ENCODE measurements around the gene ARL6IP1. TPM values are rescaled to one million over a fixed set of nuclear protein-coding genes. Genes with fewer than 3 reads are reported as not detected.
"Not testable (repeated sequence)": the region's sequence is repeated elsewhere in the genome, so short reads cannot be mapped to it uniquely, and the experiment has no call there.

The ARL6IP1 gene
- total RNA-seq, 1 donor = 240 TPM

GRCh38 chr16:18782697-18783429 lies 18.5 kb downstream of the ARL6IP1 start:
- no peak overlapping the region for H3K4me3 ChIP-seq (ENCODE audit: low read depth, low read length)
- TF ChIP-seq CTCF (IDR thresholded peaks at IDR 0.05; ENCODE audit: insufficient read depth, low read length) = no peak
- DNase-seq (ENCODE audit: low read depth) = no peak

GRCh38 chr16:18781232-18781631 lies 20.1 kb downstream of the ARL6IP1 start:
- H3K4me3 ChIP-seq (ENCODE audit: low read depth, low read length); DNase-seq (ENCODE audit: low read depth): not testable (repeated sequence)

- not testable (repeated sequence) for DNase-seq (ENCODE audit: low read depth); H3K4me3 ChIP-seq (ENCODE audit: low read depth, low read length)
Measured at GRCh38 chr16:18780460-18781026, 20.8 kb downstream of the ARL6IP1 start.

- not testable (repeated sequence) for DNase-seq (ENCODE audit: low read depth); H3K4me3 ChIP-seq (ENCODE audit: low read depth, low read length)
Measured at GRCh38 chr16:18777664-18778063, 23.7 kb downstream of the ARL6IP1 start.

GRCh38 chr16:18776334-18776733 lies 25.0 kb downstream of the ARL6IP1 start:
- not testable (repeated sequence) for H3K4me3 ChIP-seq (ENCODE audit: low read depth, low read length); DNase-seq (ENCODE audit: low read depth)

GRCh38 chr16:18774651-18775050 lies 26.7 kb downstream of the ARL6IP1 start:
- not testable (repeated sequence) for DNase-seq (ENCODE audit: low read depth)

GRCh38 chr16:18772171-18772570 lies 29.2 kb downstream of the ARL6IP1 start:
- not testable (repeated sequence) for DNase-seq (ENCODE audit: low read depth); H3K4me3 ChIP-seq (ENCODE audit: low read depth, low read length)

More at GRCh38 chr16:18774651-18775050, 26.7 kb downstream of the ARL6IP1 start:
- not testable (repeated sequence) for H3K4me3 ChIP-seq (ENCODE audit: low read depth, low read length)

GRCh38 chr16:18770336-18770962 lies 30.9 kb downstream of the ARL6IP1 start:
- DNase-seq (ENCODE audit: low read depth); H3K4me3 ChIP-seq (ENCODE audit: low read depth, low read length): not testable (repeated sequence)

GRCh38 chr16:18767217-18767616 lies 34.1 kb downstream of the ARL6IP1 start:
- not testable (repeated sequence) for DNase-seq (ENCODE audit: low read depth); H3K4me3 ChIP-seq (ENCODE audit: low read depth, low read length)

- not testable (repeated sequence) for H3K4me3 ChIP-seq (ENCODE audit: low read depth, low read length); DNase-seq (ENCODE audit: low read depth)
Measured at GRCh38 chr16:18762713-18763112, 38.6 kb downstream of the ARL6IP1 start.

- peak; percentile 42 for TF ChIP-seq CTCF (IDR thresholded peaks at IDR 0.05; ENCODE audit: insufficient read depth, low read length)
- H3K4me3 ChIP-seq (ENCODE audit: low read depth, low read length) = not testable (repeated sequence)
- DNase-seq (ENCODE audit: low read depth) = peak; percentile 5
Measured at GRCh38 chr16:18759598-18760520, 41.5 kb downstream of the ARL6IP1 start.

- H3K4me3 ChIP-seq (ENCODE audit: low read depth, low read length); DNase-seq (ENCODE audit: low read depth): not testable (repeated sequence)
Measured at GRCh38 chr16:18757960-18758660, 43.2 kb downstream of the ARL6IP1 start.

GRCh38 chr16:18756639-18757038 lies 44.7 kb downstream of the ARL6IP1 start:
- not testable (repeated sequence) for DNase-seq (ENCODE audit: low read depth); H3K4me3 ChIP-seq (ENCODE audit: low read depth, low read length)

GRCh38 chr16:18742870-18743269 lies 58.5 kb downstream of the ARL6IP1 start:
- DNase-seq (ENCODE audit: low read depth); H3K4me3 ChIP-seq (ENCODE audit: low read depth, low read length): not testable (repeated sequence)
